ENCODE results near the gene CAPG. TPM values are rescaled to one million over a fixed set of nuclear protein-coding genes. Genes with fewer than 3 reads are reported as not detected.
"Not testable (repeated sequence)": the region's sequence is repeated elsewhere in the genome, so short reads cannot be mapped to it uniquely, and the experiment has no call there.

The CAPG gene
- total RNA-seq, 1 donor from 2014 or later: 63.1 TPM

- no peak for DNase-seq (ENCODE audit: extremely low read depth, low read depth, low spot score)
These were observed 43.0 kb downstream of the CAPG start for GRCh38 chr2:85367180-85367579.

- not testable (repeated sequence) for DNase-seq (ENCODE audit: extremely low read depth, low read depth, low spot score)
These were observed 47.3 kb downstream of the CAPG start for GRCh38 chr2:85362653-85363387.

- DNase-seq (ENCODE audit: extremely low read depth, low read depth, low spot score): no peak
These were observed 52.4 kb downstream of the CAPG start for GRCh38 chr2:85357736-85358135.

- no peak for DNase-seq (ENCODE audit: extremely low read depth, low read depth, low spot score)
These were observed 54.0 kb downstream of the CAPG start for GRCh38 chr2:85356186-85356585.

- DNase-seq (ENCODE audit: extremely low read depth, low read depth, low spot score): no peak
These were observed 54.6 kb downstream of the CAPG start for GRCh38 chr2:85355521-85355920.

GRCh38 chr2:85355073-85355410 lies 55.1 kb downstream of the CAPG start:
- DNase-seq (ENCODE audit: extremely low read depth, low read depth, low spot score): no peak

- DNase-seq (ENCODE audit: extremely low read depth, low read depth, low spot score): peak; percentile 100
These were observed 55.7 kb downstream of the CAPG start, which contains the start of the genes ELMOD3 and RETSAT for GRCh38 chr2:85354286-85355072. Gene ELMOD3 (plus strand): TSS chr2:85354769. CDS start chr2:85357199, 2,430 bp downstream. Gene RETSAT (minus strand): TSS chr2:85354528. CDS start chr2:85354507, 21 bp downstream.

GRCh38 chr2:85353876-85354285 lies 56.3 kb downstream of the CAPG start:
- no peak for DNase-seq (ENCODE audit: extremely low read depth, low read depth, low spot score)

- DNase-seq (ENCODE audit: extremely low read depth, low read depth, low spot score): no peak
These were observed 62.6 kb downstream of the CAPG start for GRCh38 chr2:85347599-85347998.

Other genes starting within 250 kb of the CAPG start
- gene TGOLN2, start 82.4 kb downstream of the CAPG start, total RNA-seq: 165 and 231 TPM in 2 replicates
- gene RETSAT, start 55.8 kb downstream of the CAPG start, total RNA-seq: 41.4 and 46.2 TPM in 2 replicates
- 8.2 and 13.7 TPM in 2 replicates for gene ELMOD3, start 55.6 kb downstream of the CAPG start, total RNA-seq
- gene SH2D6, start 8.3 kb upstream of the CAPG start, total RNA-seq: not detected in 2 replicates
- gene MAT2A, start 128.8 kb upstream of the CAPG start, total RNA-seq: 89.9 and 119 TPM in 2 replicates
- gene GGCX, start 151.1 kb upstream of the CAPG start, total RNA-seq: 30.8 and 34.7 TPM in 2 replicates
- 14.1 and 20.5 TPM in 2 replicates for gene VAMP8, start 167.2 kb upstream of the CAPG start, total RNA-seq
- gene VAMP5, start 174.1 kb upstream of the CAPG start, total RNA-seq: 140 and 247 TPM in 2 replicates
- gene RNF181, start 185.4 kb upstream of the CAPG start, total RNA-seq: 231 and 261 TPM in 2 replicates
- 25.2 and 36.3 TPM in 2 replicates for gene TMEM150A, start 192.3 kb upstream of the CAPG start, total RNA-seq
- gene C2orf68, start 201.7 kb upstream of the CAPG start, total RNA-seq: 5.8 and 9.3 TPM in 2 replicates
- 52.0 and 69.7 TPM in 2 replicates for gene USP39, start 205.8 kb upstream of the CAPG start, total RNA-seq